Frontal cortex (tissue), 4 donors: ENCODE measurements around the gene COL13A1. TPM values are rescaled to one million over a fixed set of nuclear protein-coding genes. Genes with fewer than 3 reads are reported as not detected.
A peak's percentile ranks its signal among the peaks of the same experiment; 100 is the strongest.

Source experiments
- DNase-seq, 2 donors: peaks; one replicate each; pipeline ENCODE4 v3.0.0; 2012; ENCODE audit warnings: low spot score in 2 of 2
- FAIRE-seq: peaks from 2 replicates; lab custom pipeline; 2012; peaks lifted over from hg19 to GRCh38; lab: Jason Lieb, UNC
- total RNA-seq: library from RNA; depleted of rRNA; stranded (reverse); fragments of >200 nt; gene quantifications from one replicate; pipeline ENCODE4 v1.2.3, GENCODE V29; 2014
- donor health status: control.
- donor health status: control.
- donor health status: control.

COL13A1 gene
- total RNA-seq, result 2.0 TPM

GRCh38 chr10:69801434-69802315 is at the start of gene COL13A1:
Gene COL13A1, plus strand, starts transcription at chr10:69801906. Its CDS starts 518 bp downstream, at chr10:69802424.
- DNase-seq, result peak in 1 of 2 donors; percentile 58
- no peak for FAIRE-seq

- no peak for FAIRE-seq
- DNase-seq, result no peak
Measured at GRCh38 chr10:69752479-69752878, 49.2 kb upstream of the COL13A1 start.

GRCh38 chr10:69756279-69756678 is 45.4 kb upstream of the COL13A1 start:
- no peak for DNase-seq
- no peak for FAIRE-seq

GRCh38 chr10:69757206-69757552 is 44.5 kb upstream of the COL13A1 start:
- no peak for FAIRE-seq
- no peak for DNase-seq

GRCh38 chr10:69757553-69758309 is 44.0 kb upstream of the COL13A1 start:
- FAIRE-seq, result no peak
- DNase-seq, result no peak

- FAIRE-seq (no peak), DNase-seq (no peak)
Measured at GRCh38 chr10:69758310-69758728, 43.4 kb upstream of the COL13A1 start.

GRCh38 chr10:69759641-69760040 is 42.1 kb upstream of the COL13A1 start:
- DNase-seq, result no peak
- FAIRE-seq, result no peak

GRCh38 chr10:69760072-69760471 is 41.6 kb upstream of the COL13A1 start:
- DNase-seq (no peak), FAIRE-seq (no peak)

GRCh38 chr10:69761320-69761719 is 40.4 kb upstream of the COL13A1 start:
- no peak for FAIRE-seq
- no peak for DNase-seq

GRCh38 chr10:69766161-69766910 is 35.4 kb upstream of the COL13A1 start:
- FAIRE-seq, result no peak
- no peak for DNase-seq

- no peak for FAIRE-seq
Measured at GRCh38 chr10:69767793-69768192, 33.9 kb upstream of the COL13A1 start.

GRCh38 chr10:69768386-69768785 is 33.3 kb upstream of the COL13A1 start:
- no peak for FAIRE-seq

More at GRCh38 chr10:69767793-69768192, 33.9 kb upstream of the COL13A1 start:
- DNase-seq, result no peak

GRCh38 chr10:69769395-69769992 is 32.2 kb upstream of the COL13A1 start:
- DNase-seq, result peak in 1 of 2 donors; percentile 49
- FAIRE-seq, result no peak

More at GRCh38 chr10:69768386-69768785, 33.3 kb upstream of the COL13A1 start:
- no peak for DNase-seq

- FAIRE-seq (no peak), DNase-seq (no peak)
Measured at GRCh38 chr10:69772933-69773704, 28.6 kb upstream of the COL13A1 start.

- FAIRE-seq, result no peak
- no peak for DNase-seq
Measured at GRCh38 chr10:69774596-69774995, 27.1 kb upstream of the COL13A1 start.

GRCh38 chr10:69780077-69780476 is 21.6 kb upstream of the COL13A1 start:
- FAIRE-seq, result no peak
- DNase-seq, result no peak

GRCh38 chr10:69781576-69781975 is 20.1 kb upstream of the COL13A1 start:
- no peak for DNase-seq
- no peak for FAIRE-seq

GRCh38 chr10:69783515-69783914 is 18.2 kb upstream of the COL13A1 start:
- FAIRE-seq (no peak), DNase-seq (no peak)

GRCh38 chr10:69786791-69787190 is 14.9 kb upstream of the COL13A1 start:
- DNase-seq (no peak), FAIRE-seq (no peak)
